Activated CD8-positive, alpha-beta memory T cell treated with anti-CD3 and anti-CD28 coated beads, Interleukin-2, amount 50 U/mL, for 48 hours (primary cell): ENCODE data around the gene RBM34.
"Not testable (repeated sequence)": the region's sequence is repeated elsewhere in the genome, so short reads cannot be mapped to it uniquely, and the experiment has no call there.

Source experiments
- DNase-seq: peaks from one replicate; pipeline ENCODE4 v3.0.0-alpha.2; 2020

The RBM34 gene

DNA sequence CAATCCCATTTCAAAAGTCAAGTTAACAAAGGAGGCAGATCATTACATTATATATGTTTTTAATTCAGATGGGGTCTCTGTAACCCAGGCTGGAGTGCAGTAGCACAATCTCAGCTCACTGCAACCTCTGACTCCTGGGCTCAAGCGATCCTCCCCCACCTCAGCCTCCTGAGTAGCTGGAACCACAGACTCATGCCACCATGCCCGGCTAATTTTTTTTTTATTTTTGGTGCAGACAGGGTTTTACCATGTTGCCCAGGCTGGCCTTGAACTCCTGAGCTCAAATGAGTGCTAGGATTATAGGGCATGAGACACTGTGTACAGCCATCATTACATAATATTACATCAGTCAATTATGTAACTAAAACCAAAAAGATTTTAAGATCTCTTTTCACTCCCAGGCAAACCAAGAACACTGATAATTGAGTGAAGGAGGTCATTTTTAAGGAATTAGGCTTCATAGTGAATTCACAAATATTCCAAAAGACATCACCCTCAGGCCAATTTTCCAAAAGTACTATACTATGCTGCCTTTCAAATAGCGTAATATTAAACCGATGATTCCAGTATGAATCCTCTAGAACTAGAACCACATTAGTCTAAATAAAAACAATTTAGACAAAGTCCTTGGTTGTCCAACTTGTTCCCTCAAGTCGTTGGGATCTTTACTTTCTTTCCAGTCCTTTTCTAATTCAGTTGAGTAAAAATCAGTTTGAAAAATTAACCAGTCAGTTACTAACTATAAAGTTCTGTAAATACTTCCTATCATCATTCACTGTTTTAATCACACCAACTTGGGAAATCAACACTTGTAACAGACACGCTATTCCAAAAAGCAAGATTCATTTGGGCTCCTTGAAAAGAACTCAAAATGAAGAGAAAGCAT, 48.5 kb downstream of the RBM34 start:
- DNase-seq, result no peak

DNA sequence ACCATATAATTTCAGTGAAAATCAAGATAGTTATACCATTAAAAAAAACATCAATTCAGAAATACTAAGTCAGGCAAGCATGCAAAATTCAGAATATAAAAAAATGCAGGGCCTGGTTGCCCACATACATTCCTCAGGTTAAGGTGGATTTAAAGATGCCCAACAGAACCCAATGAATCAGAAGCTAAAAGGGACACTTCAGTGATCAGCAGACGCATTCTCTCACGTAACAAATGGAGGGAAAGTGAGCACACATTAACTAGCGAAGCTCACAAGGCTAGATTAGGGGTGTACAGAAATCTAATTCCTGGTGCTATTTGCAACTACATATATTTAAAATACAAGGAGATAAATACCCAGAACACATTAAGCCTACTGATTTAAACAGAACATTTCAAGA, 49.9 kb downstream of the RBM34 start:
- DNase-seq, result no peak

DNA sequence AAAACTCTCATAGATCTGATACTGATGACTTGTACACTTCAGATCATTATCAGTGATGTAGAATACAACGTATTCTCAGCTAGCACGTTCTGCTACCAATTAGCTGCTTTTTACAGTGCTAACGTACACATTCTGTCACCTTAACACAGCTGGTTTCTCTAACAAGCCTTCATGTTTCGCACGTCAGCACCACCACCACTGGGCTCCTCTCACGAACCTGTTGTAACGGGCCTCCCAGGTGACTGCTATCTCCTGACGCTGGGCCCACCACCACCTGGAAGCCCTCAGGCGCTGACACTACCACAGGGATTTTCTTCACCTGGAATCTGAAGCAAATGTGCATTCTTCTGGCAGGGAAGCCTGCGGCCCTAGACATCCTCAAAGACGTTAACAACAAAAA, 52.2 kb downstream of the RBM34 start:
- no peak for DNase-seq

DNA sequence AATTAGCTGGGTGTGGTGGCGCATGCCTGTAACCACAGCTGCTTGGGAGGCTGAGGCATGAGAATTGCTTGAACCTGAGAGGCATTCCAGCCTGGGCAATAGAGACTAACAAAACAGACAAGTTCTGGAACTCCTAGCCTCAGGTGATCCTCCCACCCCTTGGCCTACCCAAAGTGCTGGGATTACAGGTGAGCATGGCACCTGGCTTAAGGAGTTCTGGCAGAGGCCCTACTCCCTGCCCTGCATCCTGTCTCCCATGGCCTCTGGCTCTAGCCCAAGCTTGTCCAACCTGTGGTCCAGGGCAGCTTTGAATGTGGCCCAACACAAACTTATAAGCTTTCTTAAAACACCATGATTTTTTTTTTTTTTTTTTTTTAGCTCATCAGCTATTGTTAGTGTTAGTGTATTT, 52.9 kb downstream of the RBM34 start:
- DNase-seq, result peak; percentile 52

DNA sequence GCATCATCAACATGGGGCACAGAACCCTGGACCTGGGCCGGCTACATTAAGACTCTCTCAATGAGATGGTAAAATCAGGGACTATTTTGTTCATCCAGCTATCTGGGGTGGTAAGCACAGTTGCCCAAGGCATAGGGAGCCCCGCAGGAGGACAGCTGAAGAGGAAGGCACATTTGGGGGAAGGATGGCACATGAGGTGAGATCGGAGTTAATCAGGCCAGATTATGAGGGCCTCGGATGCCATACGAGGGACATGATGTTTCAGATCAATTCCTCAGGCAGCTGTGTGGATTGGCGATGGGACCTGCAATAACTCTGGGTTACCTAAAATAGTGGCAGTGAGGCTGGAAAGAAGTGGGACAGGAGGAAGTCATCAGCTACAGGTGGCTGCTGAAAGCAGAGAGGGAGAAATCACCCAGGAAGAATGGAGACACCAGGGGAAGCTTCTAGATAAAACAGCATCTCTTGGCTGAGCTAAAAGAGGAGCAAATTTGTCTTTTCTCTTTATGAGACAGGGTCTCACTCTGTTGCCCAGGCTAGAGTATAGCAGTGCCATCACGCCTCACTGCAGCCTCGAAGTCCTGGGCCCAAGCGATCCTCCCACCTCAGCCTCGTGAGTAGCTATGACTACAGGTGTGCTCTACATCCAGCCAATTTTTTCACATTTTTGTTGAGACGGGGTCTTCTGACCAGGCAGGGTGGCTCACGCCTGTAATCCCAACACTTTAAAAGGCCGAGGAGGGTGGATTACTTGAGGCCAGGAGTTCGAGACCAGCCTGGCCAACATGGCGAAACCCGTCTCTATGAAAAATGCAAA, 53.5 kb downstream of the RBM34 start:
- peak; percentile 51 for DNase-seq

DNA sequence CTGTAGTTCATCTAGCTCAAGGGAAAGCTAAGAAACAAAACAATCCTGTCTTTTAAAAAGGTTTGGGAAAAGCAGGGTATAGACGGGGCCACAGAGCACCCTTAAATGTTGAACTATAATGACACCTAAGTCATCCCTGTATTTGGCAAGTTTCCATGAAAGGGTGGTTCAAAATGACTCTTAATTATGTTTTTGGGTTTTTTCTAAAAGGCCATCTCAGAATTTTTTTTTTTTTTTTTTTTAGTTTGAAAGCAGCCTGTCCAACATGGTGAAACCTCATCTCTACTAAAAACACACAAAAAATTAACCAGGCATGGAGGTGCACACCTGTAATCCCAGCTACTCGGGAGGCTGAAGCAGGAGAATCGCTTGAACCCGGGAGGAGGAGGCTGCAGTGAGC, 54.6 kb downstream of the RBM34 start:
- DNase-seq, result no peak

DNA sequence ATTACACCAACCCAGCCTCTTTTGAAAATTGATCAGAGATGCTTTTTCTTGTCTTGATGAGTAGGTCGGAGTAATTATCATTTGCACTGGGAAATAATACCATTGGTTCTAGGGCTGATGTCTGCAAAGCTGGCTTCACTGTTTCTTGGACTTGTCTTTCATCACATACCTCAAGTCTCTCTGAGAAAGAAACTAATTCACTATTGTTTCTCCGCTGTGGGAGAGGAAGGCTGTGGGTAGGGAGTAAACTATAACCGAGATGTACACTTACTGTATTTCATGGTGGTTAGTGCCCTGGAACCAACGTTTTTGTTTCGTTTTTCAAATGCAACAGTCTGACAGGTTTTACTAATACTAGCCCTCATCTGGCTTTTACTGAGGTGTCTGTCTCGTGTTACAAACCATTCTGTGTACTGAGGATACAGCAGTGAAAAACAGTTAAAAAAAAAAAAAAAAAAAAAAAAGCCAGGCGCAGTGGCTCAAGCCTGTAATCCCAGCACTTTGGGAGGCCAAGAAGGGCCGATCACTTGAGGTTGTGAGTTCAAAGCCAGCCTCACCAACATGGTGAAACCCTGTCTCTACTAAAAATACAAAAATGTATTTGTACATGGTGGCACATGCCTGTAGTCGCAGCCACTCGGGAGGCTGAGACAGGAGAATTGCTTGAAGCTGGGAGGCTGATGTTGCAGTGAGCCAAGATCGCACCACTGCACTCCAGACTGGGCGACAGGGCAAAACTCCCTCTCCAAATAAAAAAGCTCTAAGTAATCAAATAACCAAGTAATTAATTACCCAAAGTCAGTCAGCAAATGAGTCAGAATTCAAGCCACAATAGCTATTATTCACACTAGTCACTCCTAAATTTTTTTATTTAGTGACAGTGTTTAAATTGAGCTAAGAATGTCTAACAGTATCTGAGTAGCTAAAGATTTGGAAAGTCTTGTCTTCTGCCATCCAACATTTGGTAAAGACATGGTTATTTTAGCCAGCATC, 55.7 kb downstream of the RBM34 start:
- DNase-seq, result peak; percentile 49

DNA sequence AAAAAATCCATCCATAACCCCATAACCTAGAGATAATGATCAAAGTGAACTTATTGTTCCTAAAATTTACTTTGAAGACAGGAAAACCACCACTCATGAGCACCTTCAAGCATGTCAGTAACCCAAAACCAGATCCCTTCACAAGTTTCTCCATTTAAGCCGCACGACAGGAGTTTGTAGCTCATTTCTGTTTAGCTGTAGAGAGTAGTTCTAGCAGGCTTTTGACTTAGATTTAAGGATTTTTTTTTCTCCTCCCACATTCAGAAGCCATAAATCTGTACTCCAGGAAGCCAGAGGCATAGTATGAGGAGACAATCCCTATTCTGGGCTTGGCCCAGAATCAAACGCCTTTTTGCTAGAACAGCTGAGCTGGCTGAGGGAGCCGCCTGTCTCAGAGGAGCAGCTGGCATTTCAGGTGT, 58.0 kb downstream of the RBM34 start:
- DNase-seq, result peak; percentile 20

DNA sequence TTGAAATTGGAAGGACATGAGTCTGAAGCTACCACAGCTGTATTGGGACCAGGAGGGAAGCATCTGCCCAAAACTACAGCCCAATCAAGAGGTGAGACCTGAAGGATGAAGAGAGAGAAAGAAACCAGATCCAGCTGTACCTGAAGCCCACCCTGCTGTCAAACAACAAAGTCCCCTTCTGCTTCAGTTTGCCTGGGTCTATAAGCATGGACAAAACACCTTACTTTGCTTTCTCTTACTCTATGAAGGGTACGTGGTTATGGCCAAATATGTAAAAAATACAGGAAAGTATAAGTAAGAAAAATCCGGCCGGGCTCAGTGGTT, 58.8 kb downstream of the RBM34 start:
- peak; percentile 28 for DNase-seq

DNA sequence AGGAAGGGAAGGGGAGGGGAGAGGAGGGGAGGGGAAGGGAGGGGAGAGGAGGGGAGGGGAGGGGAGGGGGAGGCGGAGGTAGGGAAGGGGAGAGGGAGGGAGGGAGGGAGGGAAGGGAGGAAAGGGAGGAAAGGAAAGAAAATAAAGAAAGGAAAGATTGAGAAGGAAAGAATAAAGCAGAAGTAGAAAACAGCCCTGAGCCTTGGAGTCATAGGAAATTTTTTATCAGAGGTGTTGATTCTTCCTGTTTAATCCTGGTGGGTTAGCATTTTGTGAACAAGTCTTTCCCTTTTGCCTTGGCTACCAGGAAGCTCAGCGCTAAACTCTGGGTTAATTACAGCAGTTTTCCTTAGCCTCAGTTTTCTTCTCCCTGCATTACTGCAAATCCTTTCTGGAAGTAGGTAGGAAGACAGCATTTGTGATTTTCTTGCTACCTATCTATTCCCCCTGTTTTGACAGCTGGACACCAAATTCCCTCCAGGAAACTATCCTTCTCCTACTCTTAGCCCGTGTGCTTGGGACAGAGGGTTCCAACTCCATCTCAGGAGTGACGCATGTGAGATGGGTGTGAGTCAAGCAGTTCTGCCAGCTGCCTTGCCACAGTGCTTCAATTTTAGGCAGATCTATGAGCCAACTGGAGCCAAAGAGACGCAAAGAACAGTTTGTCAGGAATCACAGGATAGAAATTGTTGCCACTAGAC, 59.3 kb downstream of the RBM34 start:
- DNase-seq, result no peak

DNA sequence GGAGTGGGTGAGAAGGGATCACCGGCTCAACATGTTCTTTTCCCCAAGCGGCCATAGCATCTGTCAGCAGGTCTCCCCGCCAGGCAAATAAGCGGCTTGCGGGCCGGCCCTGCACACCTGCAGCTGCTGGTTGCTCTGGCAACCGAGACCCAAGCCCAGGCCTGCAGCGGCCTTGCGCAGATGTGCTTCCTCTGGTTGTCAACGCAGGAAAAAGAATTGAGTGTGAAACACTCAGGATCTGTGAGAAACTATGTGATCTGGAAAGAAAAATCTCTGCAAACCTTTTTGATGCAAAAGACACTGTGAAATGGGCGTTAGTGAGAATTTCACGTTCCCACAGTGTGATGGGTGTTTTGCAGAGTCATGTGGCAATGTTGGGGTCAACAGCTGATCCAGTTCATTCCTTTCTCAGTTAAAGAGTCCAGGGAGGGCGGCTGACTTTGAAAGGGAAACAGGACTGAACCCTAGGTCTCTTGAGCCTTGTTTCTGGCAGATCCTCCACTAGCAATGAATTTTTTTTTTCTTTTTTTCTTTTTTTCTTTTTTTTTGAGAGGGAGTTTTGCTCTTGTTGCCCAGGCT, 60.8 kb downstream of the RBM34 start:
- DNase-seq, result peak; percentile 41

DNA sequence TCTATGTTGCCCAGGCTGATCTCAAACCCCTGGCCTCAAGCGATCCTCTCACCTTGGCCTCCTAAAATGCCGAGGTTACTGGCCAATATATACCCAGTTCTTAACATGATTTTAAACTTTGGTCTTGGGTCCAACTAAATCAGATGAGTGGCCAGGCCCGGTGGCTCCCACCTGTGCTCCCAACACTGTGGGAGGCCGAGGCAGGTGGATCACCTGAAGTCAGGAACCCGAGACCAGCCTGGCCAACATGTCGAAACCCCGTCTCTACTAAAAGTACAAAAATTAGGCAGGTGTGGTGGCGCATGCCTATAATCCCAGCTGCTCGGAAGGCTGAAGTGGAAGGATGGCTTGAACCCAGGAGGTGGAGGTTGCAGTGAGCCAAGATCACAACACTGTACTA, 62.1 kb downstream of the RBM34 start:
- DNase-seq, result peak; percentile 30

DNA sequence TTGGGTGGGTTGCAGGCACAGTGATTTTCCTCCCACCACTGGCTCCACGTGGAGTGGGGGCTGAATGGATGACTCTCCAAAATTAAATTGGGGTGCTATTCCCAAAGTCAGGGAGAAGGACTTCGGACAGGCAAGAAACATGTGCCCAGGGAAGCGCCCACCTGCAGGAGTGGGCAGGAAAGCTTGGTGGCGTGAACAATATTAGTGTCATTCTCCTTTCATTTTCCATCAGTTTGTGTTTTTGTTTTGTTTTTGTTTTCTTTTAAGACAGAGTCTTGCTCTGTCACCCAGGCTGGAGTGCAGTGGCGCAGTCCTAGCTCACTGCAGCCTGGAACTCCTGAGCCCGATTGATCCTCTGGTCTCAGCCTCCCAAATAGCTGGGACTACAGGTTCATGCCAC, 62.5 kb downstream of the RBM34 start:
- peak; percentile 37 for DNase-seq

DNA sequence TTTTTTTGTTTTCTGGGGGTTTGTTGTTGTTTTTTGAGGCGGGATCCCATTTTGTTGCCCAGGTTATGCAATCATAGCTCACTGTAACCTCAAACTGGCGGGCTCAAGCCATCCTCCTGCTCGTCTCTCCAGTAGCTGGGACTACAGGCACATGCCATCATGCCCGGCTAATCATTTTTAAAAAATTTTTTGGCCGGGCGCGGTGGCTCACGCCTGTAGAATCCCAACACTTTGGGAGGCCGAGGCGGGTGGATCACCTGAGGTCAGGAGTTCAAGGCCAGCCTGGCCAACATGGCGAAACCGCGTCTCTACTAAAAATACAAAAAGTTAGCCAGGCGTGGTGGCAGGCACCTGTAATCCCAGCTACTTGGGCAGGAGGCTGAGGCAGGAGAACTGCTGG, 63.5 kb downstream of the RBM34 start:
- DNase-seq, result peak; percentile 33

DNA sequence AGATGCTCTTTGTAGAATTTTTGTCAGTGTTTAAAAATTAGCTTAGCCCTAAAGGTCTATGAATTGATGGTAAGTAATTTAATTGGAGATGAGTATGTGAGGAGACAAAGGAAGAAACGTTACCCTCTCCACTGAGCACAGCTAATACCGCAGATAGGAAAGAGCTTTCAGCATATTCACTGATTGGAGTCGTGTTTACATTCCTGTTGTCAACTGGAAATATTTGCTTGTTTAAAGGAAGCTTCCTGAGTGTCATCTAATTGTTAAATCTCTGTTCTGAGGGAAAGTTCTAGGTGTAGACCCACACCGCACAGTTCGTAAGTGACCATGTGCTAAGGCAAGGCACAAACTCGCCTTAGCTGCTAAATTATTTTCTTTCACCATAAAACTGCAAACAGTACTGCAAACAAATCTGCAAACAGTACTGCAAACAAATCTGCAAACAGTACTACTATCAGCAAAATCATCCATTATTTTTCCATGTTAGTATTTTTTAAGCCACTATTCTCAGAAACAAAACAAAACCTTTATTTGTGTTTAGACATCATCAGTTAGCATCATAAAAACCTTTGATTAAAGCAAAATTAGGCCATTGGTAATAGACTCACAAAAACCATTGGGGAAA, 65.0 kb downstream of the RBM34 start:
- DNase-seq, result no peak

DNA sequence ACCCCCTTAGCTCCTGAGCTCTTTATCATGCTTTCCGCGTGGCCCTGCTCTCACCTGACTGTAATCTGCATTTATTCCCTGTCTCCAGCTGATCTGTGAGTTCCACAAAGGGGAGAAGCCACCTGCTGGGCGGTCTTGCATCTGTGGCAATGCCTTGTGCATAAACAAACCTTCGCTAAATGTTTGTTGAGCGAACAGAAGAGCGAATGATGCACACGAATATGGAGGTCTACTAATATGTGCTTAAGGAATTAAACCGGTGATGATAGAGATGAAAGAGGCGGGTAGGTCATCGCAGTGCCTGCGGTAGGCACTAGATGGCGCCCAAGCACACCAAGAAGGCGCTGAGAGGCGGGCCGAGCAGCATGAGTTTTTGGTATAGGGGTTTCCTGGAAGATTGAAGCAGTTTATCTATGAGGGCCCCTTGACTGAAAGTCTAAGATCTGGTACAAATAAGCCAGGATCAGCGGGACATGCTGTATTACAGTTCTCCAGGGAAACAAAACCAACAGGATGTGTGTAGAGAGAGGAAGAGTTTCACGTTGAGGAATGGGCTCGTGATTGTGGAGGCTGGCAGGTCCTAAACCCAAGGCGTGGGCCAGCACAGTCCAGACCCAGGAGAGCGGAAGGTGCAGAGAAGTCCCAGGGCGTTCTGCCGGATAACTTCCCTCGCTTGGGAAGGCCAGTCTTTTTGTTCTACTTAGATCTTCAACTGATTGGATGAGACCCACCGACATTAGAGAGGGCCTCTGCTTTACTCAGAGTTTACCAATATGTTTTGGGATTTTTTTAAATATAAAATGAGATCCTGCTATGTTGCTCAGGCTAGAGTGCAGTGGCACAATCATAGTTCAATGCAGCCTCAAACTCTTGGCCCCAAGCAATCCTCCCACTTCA, 67.1 kb downstream of the RBM34 start:
- peak; percentile 92 for DNase-seq

DNA sequence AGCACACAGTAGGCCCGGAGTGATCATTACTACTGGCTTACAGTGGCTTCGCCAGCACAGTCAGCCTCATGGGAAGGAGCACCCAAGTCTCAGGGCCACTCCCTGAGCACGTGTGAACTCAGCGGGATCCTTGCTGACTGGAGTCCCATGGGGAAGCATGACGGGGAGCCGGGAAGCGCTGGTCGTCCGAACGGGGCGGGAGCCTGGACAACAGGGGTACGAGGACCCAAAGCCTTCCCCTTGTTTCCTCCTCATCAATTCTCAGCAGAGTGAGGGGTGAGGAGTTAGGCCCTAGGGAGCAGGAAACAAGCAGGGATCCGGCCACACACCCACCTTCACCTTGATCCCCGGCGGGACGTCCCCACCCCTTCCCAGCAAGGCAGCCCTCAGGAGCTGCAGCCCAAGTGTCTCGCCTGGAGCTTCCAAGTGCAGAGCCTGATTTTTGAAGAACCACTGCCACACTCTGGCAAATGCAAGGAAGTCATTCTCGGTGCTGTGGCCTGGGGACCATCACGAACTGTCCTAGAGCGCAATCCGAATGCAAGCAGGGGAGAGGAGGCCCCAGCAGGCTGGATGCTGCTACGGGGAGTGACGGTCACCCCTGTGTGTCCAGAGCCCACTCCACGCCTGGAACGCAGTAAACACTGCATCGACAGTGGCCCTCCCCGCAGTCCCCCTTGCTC, 67.9 kb downstream of the RBM34 start:
- DNase-seq, result no peak

DNA sequence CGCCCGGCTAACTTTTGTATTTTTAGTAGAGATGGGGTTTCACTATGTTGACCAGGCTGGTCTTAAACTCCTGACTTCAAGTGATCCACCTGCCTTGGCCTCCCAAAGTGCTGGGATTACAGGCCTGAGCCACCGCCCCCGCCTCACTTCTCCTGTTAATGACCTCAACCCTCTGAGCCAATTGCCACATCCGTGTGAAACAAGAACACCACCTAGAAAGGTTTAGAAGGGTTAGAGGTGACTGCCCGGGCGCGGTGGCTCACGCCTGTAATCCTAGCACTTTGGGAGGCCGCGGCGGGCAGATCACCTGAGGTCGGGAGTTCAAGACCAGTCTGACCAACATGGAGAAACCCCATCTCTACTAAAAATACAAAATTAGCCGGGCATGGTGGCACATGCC, 68.6 kb downstream of the RBM34 start:
- DNase-seq, result not testable (repeated sequence)

DNA sequence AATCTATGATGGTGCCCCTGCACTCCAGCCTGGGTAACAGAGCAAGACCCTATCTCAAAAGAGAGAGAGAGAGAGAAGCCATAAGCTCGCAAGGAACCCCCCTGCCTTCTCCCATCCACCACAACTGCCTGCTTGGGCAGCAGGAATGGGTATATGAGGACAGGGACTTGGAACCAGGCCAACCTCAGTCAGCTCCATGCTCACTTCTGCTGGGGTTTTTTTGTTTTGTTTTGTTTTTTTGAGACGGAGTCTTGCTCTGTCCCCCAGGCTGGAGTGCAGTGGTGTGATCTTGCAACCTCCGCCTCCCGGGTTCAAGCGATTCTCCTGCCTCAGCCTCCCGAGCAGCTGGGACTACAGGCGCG, 69.0 kb downstream of the RBM34 start:
- not testable (repeated sequence) for DNase-seq
